ENCODE data around the gene THSD7B. TPM values are rescaled to one million over a fixed set of nuclear protein-coding genes. Genes with fewer than 3 reads are reported as not detected.

The THSD7B gene
- total RNA-seq, 1 donor from 2014 or later: 0.19 TPM

GRCh38 chr2:137223722-137224121 is 458.4 kb downstream of the THSD7B start:
- TF ChIP-seq CTCF (conservative IDR thresholded peaks at IDR 0.05): no peak
- no peak for DNase-seq (ENCODE audit: low read depth, low spot score)
- H3K9me3 Mint-ChIP-seq: no peaks in the 10 kb centered on the region
- no peaks in the 10 kb centered on the region for H3K4me1 Mint-ChIP-seq
- H3K36me3 Mint-ChIP-seq (ENCODE audit: low read depth): no peaks in the 10 kb centered on the region
- H3K27ac Mint-ChIP-seq (ENCODE audit: unreplicated experiment): no peak overlapping the region
- no peaks in the 10 kb centered on the region for H3K27me3 Mint-ChIP-seq (ENCODE audit: low read depth)
- H3K4me3 Mint-ChIP-seq: no peak overlapping the region

- H3K27me3 Mint-ChIP-seq (ENCODE audit: low read depth): no peaks in the 10 kb centered on the region
- no peaks in the 10 kb centered on the region for H3K36me3 Mint-ChIP-seq (ENCODE audit: low read depth)
- no peaks in the 10 kb centered on the region for H3K9me3 Mint-ChIP-seq
Observed at GRCh38 chr2:137228566-137228965, 463.2 kb downstream of the THSD7B start.

GRCh38 chr2:137229834-137230233 is 464.5 kb downstream of the THSD7B start:
- Mint-ChIP-seq H3K4me3 (no peak overlapping the region), H3K36me3 (ENCODE audit: low read depth) (no peaks in the 10 kb centered on the region), H3K27ac (ENCODE audit: unreplicated experiment) (no peak overlapping the region), H3K9me3 (no peaks in the 10 kb centered on the region), H3K27me3 (ENCODE audit: low read depth) (no peaks in the 10 kb centered on the region), H3K4me1 (no peaks in the 10 kb centered on the region)
- no peak for DNase-seq (ENCODE audit: low read depth, low spot score)
- no peak for TF ChIP-seq CTCF (conservative IDR thresholded peaks at IDR 0.05)

More at GRCh38 chr2:137228566-137228965, 463.2 kb downstream of the THSD7B start:
- Mint-ChIP-seq H3K4me3 (no peak overlapping the region), H3K27ac (ENCODE audit: unreplicated experiment) (no peak overlapping the region), H3K4me1 (no peaks in the 10 kb centered on the region)
- no peak for TF ChIP-seq CTCF (conservative IDR thresholded peaks at IDR 0.05)
- DNase-seq (ENCODE audit: low read depth, low spot score): no peak

GRCh38 chr2:137231628-137232027 is 466.3 kb downstream of the THSD7B start:
- Mint-ChIP-seq H3K4me3 (no peak overlapping the region), H3K36me3 (ENCODE audit: low read depth) (no peaks in the 10 kb centered on the region), H3K9me3 (no peaks in the 10 kb centered on the region), H3K27ac (ENCODE audit: unreplicated experiment) (no peak overlapping the region), H3K27me3 (ENCODE audit: low read depth) (no peaks in the 10 kb centered on the region), H3K4me1 (no peaks in the 10 kb centered on the region)
- DNase-seq (ENCODE audit: low read depth, low spot score): no peak
- TF ChIP-seq CTCF (conservative IDR thresholded peaks at IDR 0.05): no peak

- H3K4me3 Mint-ChIP-seq: no peak overlapping the region
- H3K27me3 Mint-ChIP-seq (ENCODE audit: low read depth): no peaks in the 10 kb centered on the region
- H3K4me1 Mint-ChIP-seq: no peaks in the 10 kb centered on the region
- H3K27ac Mint-ChIP-seq (ENCODE audit: unreplicated experiment): no peak overlapping the region
- H3K36me3 Mint-ChIP-seq (ENCODE audit: low read depth): no peaks in the 10 kb centered on the region
- TF ChIP-seq CTCF (conservative IDR thresholded peaks at IDR 0.05): no peak
- no peak for DNase-seq (ENCODE audit: low read depth, low spot score)
- H3K9me3 Mint-ChIP-seq: no peaks in the 10 kb centered on the region
Observed at GRCh38 chr2:137232076-137232475, 466.7 kb downstream of the THSD7B start.

- Mint-ChIP-seq H3K36me3 (ENCODE audit: low read depth) (no peaks in the 10 kb centered on the region), H3K4me3 (no peak overlapping the region), H3K9me3 (no peaks in the 10 kb centered on the region), H3K27ac (ENCODE audit: unreplicated experiment) (no peak overlapping the region), H3K27me3 (ENCODE audit: low read depth) (no peaks in the 10 kb centered on the region), H3K4me1 (no peaks in the 10 kb centered on the region)
- TF ChIP-seq CTCF (conservative IDR thresholded peaks at IDR 0.05): no peak
- DNase-seq (ENCODE audit: low read depth, low spot score): no peak
Observed at GRCh38 chr2:137233091-137233490, 467.7 kb downstream of the THSD7B start.

All from neural crest cell (in vitro differentiated cells).